Smooth muscle cell (in vitro differentiated cells): Measurements from ENCODE around the gene TSPAN14. TPM values are rescaled to one million over a fixed set of nuclear protein-coding genes. Genes with fewer than 3 reads are reported as not detected.

ENCODE experiments used
- DNase-seq: peaks from one replicate; lab custom pipeline; 2025; ENCODE audit not compliant: unreplicated experiment; lab: John Stamatoyannopoulos, UW
- H2AFZ ChIP-seq: fragments of 200-600 bp; sonication (generic); 2 replicates; pipeline ENCODE4 v1.6.0; 2016; ENCODE audit warnings: antibody characterized with exemption, low read depth, mild to moderate bottlenecking
- H3F3A ChIP-seq: fragments of 200-600 bp; sonication (generic); 2 replicates; pipeline ENCODE4 v1.6.0; 2017; ENCODE audit warnings: antibody characterized with exemption, low read depth
- H3K27ac ChIP-seq: fragments of 200-600 bp; sonication (generic); 2 replicates; pipeline ENCODE4 v1.5.1; 2016; ENCODE audit warnings: low read depth, mild to moderate bottlenecking
- H3K27me3 ChIP-seq: fragments of 200-600 bp; sonication (generic); 2 replicates; pipeline ENCODE4 v1.6.1; 2016; ENCODE audit warnings: low read depth, mild to moderate bottlenecking
- H3K36me3 ChIP-seq: fragments of 200-600 bp; sonication (generic); 2 replicates; pipeline ENCODE4 v1.5.1; 2016; ENCODE audit warnings: low read depth
- H3K4me1 ChIP-seq: fragments of 200-600 bp; sonication (generic); 2 replicates; pipeline ENCODE4 v1.5.1; 2016; ENCODE audit warnings: low read depth
- H3K4me2 ChIP-seq: fragments of 200-600 bp; sonication (generic); 2 replicates; pipeline ENCODE4 v1.6.0; 2016; ENCODE audit warnings: mild to moderate bottlenecking
- H3K4me3 ChIP-seq: fragments of 200-600 bp; sonication (generic); 2 replicates; pipeline ENCODE4 v1.5.1; 2016; ENCODE audit warnings: mild to moderate bottlenecking
- H3K79me2 ChIP-seq: fragments of 200-600 bp; sonication (generic); 2 replicates; pipeline ENCODE4 v1.6.0; 2016; ENCODE audit warnings: low read depth, mild to moderate bottlenecking
- H3K9ac ChIP-seq: fragments of 200-600 bp; sonication (generic); 2 replicates; pipeline ENCODE4 v1.6.0; 2016; ENCODE audit warnings: low read depth
- H3K9me3 ChIP-seq: fragments of 200-600 bp; sonication (generic); replicated peaks from 2 replicates; pipeline ENCODE4 v1.5.1; 2016; ENCODE audit warnings: low read depth
- H4K20me1 ChIP-seq: fragments of 200-600 bp; sonication (generic); 2 replicates; pipeline ENCODE4 v1.6.0; 2016; ENCODE audit warnings: low read depth
- CTCF ChIP-seq: fragments of 200-600 bp; sonication (generic); IDR thresholded peaks from 2 replicates; pipeline ENCODE4 v1.5.1; 2017; ENCODE audit warnings: borderline replicate concordance, mild to moderate bottlenecking, antibody characterized with exemption; ENCODE audit not compliant: insufficient read depth, poor library complexity, severe bottlenecking
- WGBS: methylation state at CpG from one replicate; pipeline ENCODE4 v1.1.7; 2016; ENCODE audit warnings: low lambda C conversion rate; 5-methylcytosine and 5-hydroxymethylcytosine counted together
- polyA plus RNA-seq: library from polyadenylated mRNA; unstranded; fragments of >200 nt; fragmentation: Nextera tagmentation; extraction: Ambion mirVana; gene quantifications from 2 replicates; pipeline ENCODE4 v1.2.1, GENCODE V29; 2016
- total RNA-seq: library from RNA; depleted of rRNA; stranded (reverse); fragments of >200 nt; gene quantifications from 2 replicates; pipeline ENCODE4 v1.2.3, GENCODE V29; 2014

The TSPAN14 gene
- total and polyA plus RNA-seq, 2 experiments from 2014 or later, result 42.7 to 46.3 TPM

GRCh38 chr10:80519936-80520650 is 66.0 kb downstream of the TSPAN14 start:
- H3K27ac ChIP-seq, result no peak overlapping the region
- no peak overlapping the region for H3K9ac ChIP-seq
- no peak for DNase-seq
- no peaks in the 10 kb centered on the region for H3K36me3 ChIP-seq
- WGBS, result 90% methylated on average over 14 of the region's 14 CpGs
- H3K27me3 ChIP-seq, result no peaks in the 10 kb centered on the region
- no peak overlapping the region for H3K4me3 ChIP-seq
- H2AFZ ChIP-seq, result no peak overlapping the region
- H3K4me1 ChIP-seq, result no peaks in the 10 kb centered on the region
- no peaks in the 10 kb centered on the region for H3K79me2 ChIP-seq
- H3K9me3 ChIP-seq, result no peaks in the 10 kb centered on the region
- no peak for TF ChIP-seq CTCF
- no peak overlapping the region for H3K4me2 ChIP-seq
- H4K20me1 ChIP-seq, result no peaks in the 10 kb centered on the region
- H3F3A ChIP-seq, result no peaks in the 10 kb centered on the region

GRCh38 chr10:80520661-80521470 is 66.8 kb downstream of the TSPAN14 start:
- H3K4me1 ChIP-seq, result no peaks in the 10 kb centered on the region
- no peaks in the 10 kb centered on the region for H3K36me3 ChIP-seq
- H3K27ac ChIP-seq, result no peak overlapping the region
- no peak overlapping the region for H3K9ac ChIP-seq
- H4K20me1 ChIP-seq, result no peaks in the 10 kb centered on the region
- WGBS, result 90% methylated on average over 10 of the region's 10 CpGs
- H3K79me2 ChIP-seq, result no peaks in the 10 kb centered on the region
- DNase-seq, result no peak
- TF ChIP-seq CTCF, result no peak
- H3K4me2 ChIP-seq, result no peak overlapping the region
- H3K27me3 ChIP-seq, result no peaks in the 10 kb centered on the region
- no peaks in the 10 kb centered on the region for H3F3A ChIP-seq
- H3K4me3 ChIP-seq, result no peak overlapping the region
- no peaks in the 10 kb centered on the region for H3K9me3 ChIP-seq
- H2AFZ ChIP-seq, result no peak overlapping the region

GRCh38 chr10:80522756-80523363 is 68.8 kb downstream of the TSPAN14 start:
- DNase-seq, result no peak
- 80% methylated on average over 8 of the region's 8 CpGs for WGBS

More at GRCh38 chr10:80522756-80523363, 68.8 kb downstream of the TSPAN14 start:
- no peak overlapping the region for H3K27ac ChIP-seq
- H3K9ac ChIP-seq, result no peak overlapping the region
- H3K4me3 ChIP-seq, result no peak overlapping the region
- TF ChIP-seq CTCF, result no peak
- no peaks in the 10 kb centered on the region for H3K27me3 ChIP-seq
- no peaks in the 10 kb centered on the region for H3K36me3 ChIP-seq
- no peaks in the 10 kb centered on the region for H4K20me1 ChIP-seq
- H3K9me3 ChIP-seq, result no peaks in the 10 kb centered on the region
- H3K4me2 ChIP-seq, result no peak overlapping the region
- H3F3A ChIP-seq, result no peaks in the 10 kb centered on the region
- no peaks in the 10 kb centered on the region for H3K79me2 ChIP-seq
- H3K4me1 ChIP-seq, result no peaks in the 10 kb centered on the region
- no peak overlapping the region for H2AFZ ChIP-seq
